Suppressor macrophage (primary cell): Measurements from ENCODE around the gene ZNF205.

ENCODE experiments used
- DNase-seq, 4 experiments: peaks; one replicate each; pipeline ENCODE4 v3.0.0-alpha.2; 2020 to 2022

Gene ZNF205

DNA sequence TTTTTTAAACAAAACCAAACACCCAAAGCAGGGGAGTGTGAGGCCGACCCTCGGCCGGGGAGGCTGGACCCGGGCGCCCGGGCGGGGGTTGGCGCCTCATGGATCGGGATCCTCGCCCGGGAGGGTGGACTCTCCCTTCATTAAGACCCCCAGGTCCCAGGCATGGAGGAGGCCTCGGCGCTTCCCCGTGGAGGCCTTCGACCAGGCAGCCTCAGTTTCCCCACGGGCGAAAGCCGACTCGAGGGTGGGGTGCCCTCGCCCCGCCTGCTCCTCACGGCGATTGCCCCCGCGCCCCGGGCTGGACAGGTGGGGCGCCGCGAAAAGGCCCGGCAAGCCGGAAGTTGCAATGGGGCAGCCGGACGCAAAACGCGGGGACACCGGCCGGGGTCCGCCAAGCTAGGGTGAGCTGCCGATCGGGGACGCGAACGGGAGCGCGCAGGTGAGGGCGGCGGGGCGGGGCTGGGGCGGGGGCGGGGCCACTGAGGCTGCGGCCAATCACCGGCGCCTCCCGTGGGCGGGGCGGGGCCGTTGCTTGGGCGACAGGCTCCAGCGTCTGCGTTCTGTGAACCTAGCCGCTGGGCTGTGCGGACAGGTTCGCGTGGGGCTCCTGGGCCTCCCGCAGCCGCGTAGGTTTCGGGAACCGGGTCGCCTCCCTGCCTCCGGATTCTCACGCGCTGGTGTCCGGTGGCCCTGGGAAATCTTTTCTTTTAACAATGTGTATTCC, 6.0 kb upstream of the ZNF205 start:
- peak; percentile 95 to 98 (median 96) for DNase-seq

DNA sequence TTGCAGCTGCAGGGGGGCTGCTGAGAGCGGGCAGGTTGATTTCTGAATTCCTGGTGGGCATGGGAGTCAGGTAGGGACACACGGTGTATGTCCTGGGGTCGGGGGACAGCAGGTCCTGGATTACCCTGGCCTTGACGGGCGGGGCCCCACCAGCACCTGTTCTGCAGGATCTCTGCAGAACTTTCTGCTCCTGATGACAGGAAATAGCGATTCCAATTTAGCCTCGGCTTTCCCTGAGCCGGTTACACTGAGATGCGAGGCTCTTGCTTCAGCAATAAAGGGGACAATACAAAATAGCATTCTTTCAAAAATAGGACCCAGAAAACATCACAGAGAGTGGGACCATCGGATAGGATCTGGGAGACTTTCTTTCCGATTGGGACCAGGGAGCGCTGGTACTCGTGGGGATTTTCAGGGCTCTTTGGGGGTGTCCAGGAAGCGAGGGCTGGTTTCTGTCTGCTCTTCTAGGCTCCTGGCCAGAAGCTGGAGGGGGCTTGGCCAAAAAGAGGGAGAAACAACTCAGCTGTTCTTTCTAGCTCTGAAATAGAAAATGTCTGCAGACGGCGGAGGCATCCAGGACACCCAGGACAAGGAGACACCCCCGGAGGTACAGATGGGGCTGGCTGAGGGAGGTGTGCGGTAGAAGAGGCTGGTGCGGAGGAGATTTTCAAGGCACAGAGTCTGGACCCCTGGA, 642 bp downstream of the ZNF205 start:
- DNase-seq, result no peak

DNA sequence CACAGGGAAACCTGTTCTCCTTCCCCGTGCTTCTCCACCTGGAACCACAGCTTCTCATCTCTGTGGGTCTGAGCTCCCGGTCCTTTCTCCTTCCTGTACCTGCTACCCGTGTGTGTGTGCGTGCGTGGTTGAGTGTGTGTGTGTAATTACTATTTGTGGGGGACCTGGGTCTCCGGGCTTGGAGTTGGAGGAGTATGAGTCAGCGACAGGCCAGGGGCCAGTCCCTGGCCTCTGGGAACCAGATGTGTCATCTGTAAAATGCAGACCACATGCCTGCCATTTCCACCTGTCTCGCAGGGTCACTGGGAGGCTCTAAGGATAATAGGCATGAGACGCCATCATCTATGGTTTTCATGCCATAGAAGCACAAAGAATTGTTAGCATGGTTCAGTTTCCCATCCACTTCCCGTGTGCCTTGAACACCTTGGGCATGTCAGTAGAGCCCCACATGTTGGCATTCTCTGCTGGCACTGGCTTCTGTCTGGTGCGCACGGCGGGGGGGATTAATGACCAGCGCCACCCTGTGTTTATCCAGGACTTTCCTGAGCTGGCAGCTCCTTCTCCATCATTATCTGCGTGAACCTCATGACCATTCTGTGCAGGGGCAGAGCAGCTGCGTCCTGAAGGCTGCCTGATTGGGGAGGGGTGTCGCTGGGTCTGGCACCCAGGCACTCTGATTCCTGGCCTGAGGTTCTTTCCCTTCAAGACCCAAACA, 1.5 kb downstream of the ZNF205 start:
- DNase-seq, result no peak

DNA sequence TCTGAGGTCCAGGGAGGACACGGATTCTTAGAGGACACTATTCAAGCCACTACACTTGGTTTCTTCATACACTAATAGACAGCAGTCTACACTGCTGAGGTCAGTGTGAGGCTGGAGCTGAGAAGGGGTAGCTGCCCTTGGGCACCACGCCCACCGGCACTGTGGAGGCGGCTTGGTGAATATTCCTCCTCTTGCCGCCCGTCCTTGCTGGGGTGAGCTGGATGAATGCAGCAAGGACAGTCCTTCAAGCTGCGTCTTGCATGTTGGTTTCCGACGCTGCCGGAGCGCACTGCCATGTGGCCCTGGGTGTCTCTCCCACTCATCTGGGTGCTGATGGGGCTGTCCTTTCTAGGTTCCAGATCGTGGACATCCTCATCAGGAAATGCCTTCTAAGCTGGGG, 2.6 kb downstream of the ZNF205 start:
- DNase-seq, result no peak

DNA sequence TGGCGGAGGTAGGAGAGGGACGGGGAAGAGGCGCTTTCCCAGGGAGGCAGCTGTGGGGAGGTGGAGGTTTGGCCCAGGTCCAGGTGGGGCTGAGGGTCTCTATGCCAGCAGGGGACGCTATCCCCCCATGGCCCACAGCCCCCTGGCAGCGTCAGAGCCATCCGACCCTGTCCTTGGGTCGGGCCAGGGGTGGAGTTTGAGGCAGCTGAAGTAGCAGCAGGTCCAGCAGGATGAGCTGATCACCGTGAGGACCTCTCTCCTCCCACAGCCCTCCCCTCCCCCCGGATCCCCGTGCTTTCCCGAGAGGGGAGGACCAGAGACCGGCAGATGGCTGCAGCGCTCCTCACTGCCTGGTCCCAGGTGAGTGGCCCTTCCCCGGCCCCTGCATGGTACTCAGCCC, 3.2 kb downstream of the ZNF205 start:
- no peak for DNase-seq

DNA sequence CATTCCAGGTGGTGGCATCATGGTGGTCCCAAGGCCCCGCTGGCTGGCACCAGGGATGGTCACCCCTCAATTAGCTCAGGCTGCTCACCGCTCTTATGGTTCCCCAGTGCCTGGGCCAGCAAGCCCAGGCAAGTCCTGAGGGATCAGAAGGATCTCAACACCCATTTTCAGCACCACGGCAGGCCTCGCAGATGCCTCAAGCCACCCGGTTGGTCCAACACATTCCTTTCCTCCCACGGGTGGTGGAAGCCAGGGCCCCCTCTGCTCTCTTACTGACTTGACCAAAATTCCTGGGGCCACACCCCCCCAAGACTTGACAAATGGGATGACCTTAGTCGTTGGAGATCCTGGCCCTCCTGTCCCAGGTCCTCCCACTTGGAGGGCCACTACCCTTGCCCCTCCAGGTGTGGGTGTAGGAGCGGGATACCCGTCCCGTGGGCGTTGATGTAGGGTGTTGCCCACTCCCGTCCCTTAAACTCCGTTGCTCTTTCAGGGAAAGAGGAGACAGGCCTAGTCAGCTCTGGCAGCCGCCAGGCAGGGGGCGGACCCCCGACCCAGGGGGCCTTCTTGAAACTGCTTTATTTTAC, 5.9 kb downstream of the ZNF205 start:
- DNase-seq, result no peak

DNA sequence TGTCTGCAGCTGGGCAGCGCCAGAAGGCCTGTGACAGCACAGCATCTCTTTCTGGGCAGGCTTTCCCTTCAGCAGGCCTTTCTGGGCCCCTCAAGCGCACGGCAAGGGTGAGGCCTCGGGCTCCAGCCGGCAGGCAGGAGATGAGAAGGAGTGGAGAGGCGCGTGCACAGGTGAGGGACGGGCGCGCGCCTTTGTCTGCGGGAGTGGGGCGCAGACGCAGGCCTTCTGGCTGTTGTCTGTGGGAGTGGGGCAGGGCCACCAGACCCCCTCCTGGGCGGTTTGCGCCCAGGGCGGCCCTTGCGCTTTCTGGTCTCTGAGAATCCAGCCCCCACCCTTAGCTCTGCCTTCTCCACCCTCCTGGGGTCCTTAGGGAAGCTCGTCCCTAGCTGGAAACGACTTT, 6.5 kb downstream of the ZNF205 start:
- DNase-seq, result no peak

DNA sequence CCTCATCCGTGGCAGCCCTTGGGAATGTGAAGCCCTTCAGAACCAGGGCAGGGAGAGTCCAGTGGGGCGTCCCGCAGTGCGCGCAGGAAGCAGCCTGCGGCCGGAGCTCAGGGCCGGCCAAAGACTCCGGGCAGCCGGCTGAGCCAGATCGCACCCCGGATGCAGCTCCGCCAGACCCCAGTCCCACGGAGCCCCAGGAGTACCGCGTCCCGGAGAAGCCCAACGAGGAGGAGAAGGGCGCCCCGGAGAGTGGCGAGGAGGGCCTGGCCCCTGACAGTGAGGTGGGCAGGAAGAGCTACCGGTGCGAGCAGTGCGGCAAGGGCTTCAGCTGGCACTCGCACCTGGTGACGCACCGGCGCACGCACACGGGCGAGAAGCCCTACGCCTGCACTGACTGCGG, 6.9 kb downstream of the ZNF205 start:
- DNase-seq, result no peak

DNA sequence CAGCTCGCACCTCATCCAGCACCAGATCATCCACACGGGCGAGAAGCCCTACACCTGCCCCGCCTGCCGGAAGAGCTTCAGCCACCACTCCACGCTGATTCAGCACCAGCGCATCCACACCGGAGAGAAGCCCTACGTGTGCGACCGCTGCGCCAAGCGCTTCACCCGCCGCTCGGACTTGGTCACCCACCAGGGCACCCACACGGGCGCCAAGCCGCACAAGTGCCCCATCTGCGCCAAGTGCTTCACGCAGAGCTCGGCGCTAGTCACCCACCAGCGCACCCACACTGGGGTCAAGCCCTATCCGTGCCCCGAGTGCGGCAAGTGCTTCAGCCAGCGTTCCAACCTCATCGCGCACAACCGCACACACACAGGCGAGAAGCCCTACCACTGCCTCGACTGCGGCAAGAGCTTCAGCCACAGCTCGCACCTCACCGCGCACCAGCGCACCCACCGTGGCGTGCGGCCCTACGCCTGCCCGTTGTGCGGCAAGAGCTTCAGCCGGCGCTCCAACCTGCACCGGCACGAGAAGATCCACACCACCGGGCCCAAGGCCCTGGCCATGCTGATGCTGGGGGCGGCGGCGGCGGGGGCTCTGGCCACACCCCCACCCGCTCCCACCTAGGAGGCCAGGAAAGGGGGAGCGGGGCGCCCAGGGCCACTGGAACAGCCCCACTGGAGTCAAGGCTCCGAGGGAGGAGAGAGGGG, 7.5 kb downstream of the ZNF205 start:
- no peak for DNase-seq

DNA sequence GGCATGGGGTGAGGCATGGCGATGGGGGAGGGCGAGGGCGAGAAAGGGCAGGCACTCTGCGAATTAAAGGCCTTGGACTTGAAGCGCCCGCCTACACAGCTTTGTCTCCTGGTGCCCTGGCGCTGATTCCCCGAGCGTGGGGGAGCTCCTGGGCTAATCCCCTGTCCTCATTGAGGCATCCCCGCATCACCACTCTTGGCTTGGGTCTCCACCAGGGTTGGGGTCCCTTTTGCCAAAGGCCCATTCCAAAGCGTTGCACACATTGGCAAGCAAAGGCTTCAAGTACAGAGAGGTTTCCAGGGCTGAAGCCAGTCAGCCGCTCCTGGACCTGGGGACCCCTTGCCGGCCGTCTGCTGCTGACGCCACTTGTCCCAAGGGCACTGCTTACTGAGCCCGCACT, 8.0 kb downstream of the ZNF205 start:
- no peak for DNase-seq

DNA sequence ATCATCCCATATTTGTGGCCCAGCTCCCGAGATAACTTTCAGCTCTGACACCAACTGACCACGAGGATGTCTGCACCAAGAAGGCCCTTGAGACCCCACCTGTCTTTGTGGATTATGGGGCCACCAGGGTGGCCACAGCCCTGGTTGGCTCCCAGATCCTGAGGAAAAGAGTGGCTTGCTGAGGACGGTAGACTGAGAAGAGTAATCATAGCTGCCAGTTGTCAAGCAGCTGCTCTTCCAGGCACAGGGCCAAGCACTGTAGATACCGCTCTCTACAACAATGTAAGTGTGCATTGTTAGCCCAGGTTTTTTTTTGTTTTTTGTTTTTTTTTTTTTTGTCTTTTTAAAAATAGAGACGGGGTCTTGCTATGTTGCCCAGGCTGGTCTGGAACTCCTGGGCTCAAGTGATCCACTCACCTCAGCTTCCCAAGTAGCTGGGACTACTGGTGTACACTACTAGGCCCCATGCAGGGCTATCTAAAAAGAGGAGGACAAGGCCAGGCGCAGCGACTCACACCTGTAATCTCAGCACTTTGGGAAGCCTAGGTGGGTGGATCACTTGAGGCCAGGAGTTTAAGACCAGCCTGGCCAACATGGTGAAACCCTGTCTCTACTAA, 9.6 kb downstream of the ZNF205 start:
- no peak for DNase-seq

DNA sequence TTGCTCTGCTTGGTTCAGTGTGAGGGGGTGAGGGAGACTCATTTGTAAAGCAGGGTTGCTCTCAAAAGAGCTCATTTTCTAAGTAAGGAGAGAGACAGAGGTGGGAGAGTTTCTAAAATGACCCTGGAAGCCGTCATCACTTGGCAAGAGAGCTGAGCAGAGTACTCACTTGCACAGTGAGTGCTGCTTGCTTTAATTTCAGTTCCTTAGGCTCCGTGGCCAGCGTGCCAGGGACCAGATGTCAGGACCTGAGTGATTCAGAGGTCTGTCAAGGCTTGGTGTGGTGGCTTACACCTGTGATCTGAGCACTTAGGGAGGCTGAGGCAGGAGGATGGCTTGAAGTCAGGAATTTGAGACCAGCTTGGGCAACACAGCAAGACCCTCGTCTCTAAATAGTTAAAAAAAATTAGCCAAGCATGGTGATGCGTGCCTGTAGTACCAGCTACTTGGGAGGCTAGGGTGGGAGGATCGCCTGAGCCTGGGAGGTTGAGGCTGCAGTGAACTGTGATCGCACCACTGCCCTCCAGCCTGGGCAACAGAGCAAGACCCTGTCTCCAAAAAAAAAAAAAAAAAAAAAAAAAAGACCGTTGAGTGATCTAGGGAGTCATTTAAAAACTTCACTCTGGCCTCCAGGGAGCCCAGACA, 10.7 kb downstream of the ZNF205 start:
- no peak for DNase-seq

DNA sequence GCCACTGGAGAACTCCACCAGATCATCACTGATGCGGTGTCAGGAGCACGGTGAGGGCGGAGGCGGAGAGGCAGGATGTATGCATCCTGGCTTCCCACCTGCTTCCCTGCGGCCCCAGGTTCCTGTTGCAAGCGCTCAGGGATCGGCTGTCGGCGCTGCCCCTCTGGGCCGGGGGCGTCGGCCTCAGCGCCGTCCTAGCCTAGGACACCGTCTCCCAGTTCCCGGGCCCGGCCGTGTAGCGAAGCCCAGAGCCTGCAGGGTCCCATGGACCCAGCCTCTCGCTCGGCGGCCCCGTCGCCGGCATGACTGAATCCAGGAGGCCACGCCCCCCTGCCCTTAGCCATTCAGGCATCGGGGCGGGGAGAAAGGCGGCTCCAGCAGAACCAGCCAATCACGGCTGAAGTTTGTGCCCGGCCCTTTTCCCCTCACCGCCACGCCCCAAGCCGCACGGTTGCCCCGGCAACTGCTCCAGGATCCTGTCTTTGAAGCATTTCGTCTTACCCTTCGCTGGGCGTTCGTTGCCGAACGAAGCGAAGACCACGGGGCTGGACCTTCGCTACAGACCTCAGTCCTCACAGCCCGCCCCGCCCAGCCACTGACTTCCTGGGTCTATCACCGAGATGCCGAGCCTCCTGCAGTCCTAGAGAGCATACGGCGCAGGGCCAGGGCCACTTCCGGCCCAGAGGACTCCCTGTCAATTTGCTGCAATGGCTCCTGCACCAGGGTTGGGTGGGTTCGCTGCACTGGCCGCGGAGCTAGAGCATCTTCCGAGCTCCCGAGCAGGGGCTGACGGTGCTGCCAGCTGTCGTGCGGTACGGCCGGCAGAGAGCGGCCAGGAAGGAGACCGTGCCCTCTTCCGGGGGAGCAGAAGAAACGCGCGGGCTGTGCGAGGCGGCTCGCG, 11.8 kb downstream of the ZNF205 start:
- peak; percentile 95 to 98 (median 96) for DNase-seq

DNA sequence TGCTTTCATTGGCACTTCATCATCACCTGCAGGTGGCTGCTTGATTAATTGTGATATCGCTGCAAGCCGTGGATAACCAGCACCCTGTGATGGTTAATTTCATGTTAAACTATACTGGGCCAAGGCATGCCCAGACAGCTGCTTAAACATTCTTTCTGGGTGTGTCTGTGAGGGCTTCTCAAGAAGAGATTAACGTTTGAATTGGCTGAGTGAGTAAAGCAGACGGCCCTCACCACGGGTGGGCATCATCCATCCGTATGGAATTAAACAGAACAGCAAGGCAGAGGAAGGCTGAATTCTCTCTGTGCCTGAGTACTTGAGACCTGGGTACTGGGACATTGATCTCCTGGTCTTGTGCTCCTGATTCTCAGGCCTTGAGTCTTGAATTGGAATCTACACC, 15.4 kb downstream of the ZNF205 start:
- DNase-seq, result no peak

DNA sequence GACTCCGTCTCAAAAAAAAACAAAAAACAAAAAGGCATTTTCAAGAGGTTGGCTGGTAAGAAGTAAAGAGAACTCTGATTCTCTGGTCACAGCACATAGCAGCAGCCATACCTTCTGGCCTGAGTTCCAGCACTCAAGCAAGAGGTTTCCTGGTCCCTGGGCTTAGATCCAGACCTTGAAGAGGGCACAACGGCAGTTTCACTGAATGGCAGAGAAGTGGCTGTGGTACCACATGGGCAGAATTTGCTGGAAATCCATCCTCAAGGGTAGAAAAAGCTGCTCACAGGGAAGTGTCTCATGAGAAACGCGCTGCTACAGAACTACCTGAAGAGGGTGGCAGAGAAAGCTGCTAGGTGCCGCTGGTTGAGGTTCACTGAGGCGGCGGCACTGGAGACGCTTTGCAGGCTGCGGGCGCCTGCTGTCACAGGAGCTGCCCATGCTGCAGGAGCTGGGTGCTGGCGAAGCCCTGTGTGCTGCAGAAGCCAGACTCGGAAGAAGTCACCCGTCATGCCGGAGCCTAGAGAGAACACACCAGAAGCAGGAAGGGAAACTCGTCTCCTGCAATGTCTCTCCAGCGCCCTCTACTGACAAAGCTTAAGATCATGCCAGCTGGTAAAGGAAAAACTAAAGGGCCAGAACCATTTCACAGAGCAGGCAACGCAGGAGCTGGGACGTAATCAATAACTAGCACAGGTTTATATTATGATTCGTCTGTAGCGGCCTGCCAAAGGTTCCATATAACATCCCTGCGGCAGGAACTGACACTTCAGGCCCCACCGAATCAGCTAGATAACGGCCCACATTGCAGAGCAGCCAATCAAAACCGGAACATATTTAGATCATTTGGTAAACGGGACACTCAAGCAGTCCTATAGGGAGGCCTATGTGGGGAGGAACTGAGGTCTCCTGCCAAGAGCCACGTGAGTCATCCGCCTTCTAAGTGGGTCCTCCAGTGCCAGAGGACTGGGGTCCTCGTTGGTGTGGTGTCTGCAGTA, 17.0 kb downstream of the ZNF205 start:
- DNase-seq, result peak; percentile 89 to 95 (median 92)

DNA sequence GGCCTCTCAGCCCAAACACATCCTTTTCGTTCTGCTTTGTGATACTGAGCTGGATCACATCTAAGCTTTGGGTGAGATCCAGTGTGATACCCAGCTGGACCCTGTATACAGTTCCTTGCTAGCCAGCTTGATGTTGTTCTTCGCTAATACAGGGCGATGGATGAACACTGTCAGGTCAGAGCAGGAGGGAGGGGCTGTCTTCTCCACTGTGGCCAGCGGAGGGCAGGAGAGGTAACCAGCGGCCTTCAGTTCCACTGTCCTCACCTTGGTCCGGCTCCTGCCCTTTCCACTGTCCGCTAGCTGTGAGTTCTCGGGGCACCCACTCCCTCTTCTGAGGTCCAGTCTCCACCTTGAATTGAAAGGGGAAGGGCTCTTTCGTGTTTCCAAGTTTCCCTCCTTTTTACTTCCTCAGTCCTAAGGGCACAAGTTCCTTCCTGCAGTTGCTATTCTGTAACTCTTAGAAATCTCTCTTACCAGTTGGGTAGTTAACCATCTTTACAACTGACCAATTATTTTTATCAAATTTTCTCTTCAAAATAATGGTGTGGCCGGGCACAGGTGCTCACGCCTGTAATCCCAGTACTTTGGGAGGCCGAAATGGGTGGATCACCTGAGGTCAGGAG, 19.5 kb downstream of the ZNF205 start:
- peak; percentile 30 to 65 (median 50) for DNase-seq

DNA sequence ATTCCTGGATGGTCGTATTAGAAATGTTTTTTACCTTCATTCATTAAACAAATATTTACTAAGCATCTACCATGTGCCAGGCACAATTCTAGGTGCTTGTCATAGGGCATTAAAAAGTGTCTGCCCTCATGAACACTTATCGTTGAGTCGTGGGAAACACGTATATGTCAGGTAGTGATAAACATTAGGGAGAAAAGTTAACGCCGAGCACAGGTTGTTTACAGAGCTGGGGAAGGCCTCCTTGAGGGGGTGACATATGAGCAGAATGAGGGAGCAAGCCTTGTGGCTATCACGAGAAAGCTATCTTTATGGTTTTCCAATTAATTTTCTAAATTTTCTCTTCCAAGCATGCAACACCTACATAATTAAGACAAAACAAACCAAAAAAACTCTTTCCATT, 21.5 kb downstream of the ZNF205 start:
- DNase-seq, result no peak

DNA sequence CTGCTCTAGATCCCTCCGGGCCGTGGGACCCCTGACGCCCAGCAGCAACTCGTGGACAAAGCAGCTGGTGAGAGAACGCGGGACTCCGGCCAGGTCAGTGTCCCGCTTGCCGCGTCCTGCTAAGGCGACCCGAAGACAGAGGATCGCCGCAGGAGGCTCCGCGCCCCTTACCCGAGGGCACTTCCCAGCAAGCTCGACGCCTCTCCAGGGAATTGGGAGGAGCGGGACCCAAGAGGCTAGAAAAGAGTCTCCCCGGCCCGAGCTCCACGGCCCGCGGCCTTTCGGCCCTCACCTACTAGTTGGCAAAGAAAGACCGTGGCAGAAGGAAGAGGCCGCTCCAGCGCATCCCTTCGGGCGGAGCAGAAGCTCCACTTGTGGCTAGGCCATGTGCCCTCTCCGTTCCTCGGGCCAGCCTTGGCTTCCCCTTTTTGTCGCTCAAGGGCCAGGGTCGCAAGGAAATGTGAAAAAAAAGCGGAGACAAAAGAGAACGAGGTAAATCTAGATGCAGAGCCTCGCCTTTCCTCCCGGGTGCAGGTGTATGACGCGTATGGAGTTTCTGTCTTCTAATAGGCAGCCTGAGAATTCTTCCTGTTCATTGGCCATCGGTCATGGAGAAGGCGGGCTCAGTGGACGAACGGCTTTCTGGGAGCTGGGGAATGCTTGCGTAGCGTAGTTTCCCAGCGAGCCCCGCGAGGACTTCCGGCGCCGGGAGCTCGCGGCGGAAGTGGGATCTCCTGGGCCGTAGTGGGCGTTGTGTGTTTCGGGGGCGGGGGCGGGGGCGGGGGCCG, 22.1 kb downstream of the ZNF205 start, which contains the start of gene ZNF213:
Gene ZNF213 (plus strand): TSS at position 692 of the 788 bp plus-strand sequence. CDS start 2,252 bp downstream, outside the sequence.
- DNase-seq, result peak; percentile 95 to 98 (median 98)
